Ramos (cell line): Measurements from ENCODE around the gene SLC22A31.

Experiments
- in situ Hi-C: fragments of 300-500 bp; cut with MboI; formaldehyde crosslinking; loops from one replicate; pipeline ENCODE4 v1.14.3; 2022; ENCODE audit warnings: low sequenced_read_pairs; ENCODE audit not compliant: unreplicated experiment

Gene SLC22A31

DNA sequence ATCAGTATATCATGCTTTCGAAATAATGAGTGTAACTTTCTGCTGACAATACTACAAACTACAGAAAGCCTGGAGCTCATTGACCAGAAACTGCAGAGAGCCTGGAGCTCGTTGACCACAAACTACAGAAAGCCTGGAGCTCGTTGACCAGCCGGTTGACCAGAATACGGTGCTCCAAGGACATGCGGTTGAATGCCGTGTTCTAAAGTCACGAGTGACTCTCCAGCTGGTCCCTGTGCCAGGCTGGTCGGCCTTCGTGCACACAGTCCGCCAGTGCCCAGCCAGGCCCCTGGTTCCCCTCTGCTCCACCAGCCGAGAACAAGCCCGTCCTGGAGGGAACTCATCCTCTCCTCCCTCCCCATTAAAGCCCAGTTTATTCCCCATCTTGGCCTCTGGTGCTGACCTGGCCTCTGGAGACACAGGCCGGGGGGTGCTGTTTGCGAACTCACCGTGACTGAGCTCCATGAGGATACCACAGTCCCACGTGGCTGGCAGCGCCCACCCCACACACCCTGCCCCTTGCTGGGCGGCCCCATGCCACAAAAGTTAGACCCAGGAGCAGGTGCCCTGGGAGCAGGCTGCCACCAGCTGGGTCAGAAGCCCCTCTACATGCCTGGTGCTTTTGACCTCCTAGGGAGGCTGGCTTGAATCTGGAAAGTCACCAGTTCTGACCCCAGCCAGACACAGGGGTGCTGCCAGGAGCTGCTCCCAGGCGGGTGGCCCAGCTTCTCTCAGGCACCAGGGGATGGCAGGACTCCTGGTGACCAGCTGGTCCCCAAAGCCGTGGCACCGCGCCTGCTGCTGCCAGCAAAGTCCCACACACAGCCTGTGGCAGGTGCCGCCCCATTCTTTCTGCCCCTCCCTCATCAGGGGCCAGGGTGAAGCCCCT, 44.2 kb downstream of the SLC22A31 start:
- in situ Hi-C loops, result no loop called here

DNA sequence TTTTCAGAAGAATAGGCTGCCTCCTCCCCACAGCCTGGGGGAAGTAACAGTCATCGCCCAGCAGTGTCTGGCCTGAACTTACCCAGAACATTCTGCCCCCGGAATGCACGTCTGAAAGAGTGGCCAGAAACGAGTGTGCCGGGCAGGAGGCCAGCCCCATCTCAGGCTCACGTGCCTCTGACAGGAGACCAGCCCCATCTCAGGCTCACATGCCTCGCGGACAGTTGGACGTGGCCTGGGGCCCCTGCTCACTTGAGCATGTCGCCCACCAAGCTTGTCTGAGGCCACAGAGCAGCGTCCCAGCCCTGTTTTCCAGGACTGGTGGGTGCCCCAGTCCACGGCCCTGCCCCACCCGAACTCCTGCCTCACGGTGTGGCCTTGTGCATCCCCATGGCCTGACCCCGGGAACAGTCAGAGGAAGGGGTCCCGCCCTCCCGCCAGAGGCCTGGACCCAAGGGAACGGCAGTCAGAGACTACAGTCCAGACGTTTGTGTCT, 45.1 kb downstream of the SLC22A31 start:
- in situ Hi-C loops, result no loop called here

DNA sequence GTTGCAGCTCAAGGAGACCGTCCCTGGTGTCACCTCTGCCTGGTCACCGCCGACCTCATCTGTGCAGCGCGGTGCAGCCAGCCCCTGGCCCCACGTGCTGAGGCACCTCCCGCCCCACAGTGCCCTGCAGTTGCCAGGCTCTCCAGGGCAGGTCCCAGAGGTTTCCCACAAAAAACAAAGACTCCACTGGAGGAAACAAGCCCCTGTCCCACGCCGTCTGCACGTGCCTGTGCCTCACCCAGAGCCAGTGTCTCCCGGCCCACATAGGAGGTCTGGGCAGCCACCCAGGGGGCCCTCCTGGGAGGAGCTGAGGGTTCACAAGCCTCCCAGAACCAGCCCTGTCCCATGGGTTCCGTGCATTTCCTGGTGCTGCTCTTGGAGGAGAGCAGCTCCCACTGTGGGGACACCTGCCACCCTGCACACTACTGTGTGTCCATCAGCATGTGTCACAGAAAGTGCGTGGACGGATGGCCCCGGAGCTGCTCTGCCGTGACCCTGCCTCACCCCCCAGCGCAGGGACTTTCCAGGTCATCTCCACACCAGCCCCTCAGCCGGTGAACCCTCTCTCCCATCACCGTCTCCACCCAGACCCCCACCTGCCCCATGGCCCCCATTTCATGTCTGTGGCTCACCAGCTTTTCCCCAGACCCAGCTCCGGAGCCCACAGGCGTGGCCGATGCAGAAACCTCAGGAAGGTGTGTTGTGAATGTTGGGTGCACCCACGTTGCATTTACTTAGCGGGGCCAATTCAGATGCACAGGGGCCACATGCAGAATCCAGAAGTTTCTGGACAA, 45.8 kb downstream of the SLC22A31 start:
- in situ Hi-C loops, result no loop called here

DNA sequence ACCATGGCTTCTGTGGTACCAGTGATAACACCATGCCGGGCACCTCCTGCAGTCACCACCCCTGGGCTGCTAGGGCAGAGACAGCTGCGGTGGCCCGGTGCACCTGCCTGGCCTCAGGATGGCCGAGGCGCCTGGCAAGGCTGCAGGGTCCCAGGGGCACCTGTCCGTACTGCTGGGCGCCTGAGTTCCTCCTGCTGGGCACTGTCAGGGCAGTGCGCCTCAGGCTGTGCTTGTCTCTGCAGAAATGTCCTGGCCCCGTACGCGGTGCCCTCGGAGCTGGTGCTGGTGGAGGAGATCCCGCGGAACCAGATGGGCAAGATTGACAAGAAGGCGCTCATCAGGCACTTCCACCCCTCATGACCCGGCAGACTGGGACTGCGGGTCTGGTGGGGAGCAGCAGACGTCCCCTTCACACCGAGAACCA, 46.5 kb downstream of the SLC22A31 start:
- in situ Hi-C loops, result no loop called here

DNA sequence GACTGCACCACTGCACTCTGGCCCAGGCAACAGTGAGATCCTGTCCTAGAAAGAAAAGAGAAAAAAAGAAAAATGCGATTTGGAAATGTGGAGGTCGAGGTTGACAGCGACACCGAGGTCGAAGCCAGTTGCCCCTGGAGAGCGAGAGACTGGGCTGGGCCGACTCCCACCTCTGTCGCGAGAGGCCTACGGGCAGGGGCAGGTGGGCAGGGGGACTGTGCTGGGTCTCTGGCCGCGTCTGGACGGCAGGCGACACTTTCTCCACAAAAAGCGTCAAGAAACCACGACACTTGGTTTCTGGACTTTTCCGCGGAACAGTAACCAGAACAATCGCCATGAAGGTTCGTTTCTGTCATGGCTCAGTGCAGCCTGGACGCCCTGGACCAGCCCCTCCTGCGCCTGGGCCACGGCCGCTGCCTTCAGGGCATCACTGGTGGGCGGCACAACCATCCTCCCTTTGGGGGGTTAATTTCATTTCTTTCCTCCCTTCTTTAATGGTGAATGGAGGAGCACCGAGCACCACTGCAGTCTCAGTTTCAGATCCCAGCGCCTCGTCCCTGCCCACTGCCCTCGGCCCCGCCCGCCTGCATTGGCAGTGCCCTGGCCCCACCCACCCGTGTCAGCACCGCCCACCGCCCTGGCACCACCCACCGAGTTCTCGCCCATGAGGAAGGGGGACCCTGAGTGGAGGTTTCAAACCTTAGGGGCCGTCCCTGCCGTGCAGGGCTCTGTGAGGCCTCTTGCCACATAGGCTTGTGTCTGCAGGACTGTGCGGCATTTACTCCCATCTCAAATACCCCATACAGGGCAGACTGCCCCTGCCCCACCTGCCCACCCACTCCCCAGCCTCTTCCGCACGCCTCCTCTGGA, 47.3 kb downstream of the SLC22A31 start:
- in situ Hi-C loops, result no loop called here

DNA sequence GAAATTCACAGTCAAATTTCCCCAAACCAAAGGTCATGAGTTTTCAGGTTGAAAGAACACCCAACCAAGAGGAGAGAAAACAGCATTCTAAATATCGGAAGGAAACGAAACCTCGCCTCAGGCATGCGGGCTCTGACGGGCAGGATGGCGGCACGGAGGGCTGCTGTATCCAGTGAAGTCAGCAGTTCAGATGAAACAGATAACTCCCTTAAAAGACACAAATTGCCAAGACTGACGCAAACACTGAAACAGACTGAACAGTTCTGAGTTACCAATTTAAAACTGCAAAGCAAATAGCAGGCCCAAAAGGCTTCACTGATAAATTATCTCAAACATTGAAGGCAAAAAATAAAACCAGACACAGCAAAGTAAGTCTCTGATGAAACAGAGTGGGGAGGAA, 49.4 kb downstream of the SLC22A31 start:
- in situ Hi-C loops, result no loop called here

DNA sequence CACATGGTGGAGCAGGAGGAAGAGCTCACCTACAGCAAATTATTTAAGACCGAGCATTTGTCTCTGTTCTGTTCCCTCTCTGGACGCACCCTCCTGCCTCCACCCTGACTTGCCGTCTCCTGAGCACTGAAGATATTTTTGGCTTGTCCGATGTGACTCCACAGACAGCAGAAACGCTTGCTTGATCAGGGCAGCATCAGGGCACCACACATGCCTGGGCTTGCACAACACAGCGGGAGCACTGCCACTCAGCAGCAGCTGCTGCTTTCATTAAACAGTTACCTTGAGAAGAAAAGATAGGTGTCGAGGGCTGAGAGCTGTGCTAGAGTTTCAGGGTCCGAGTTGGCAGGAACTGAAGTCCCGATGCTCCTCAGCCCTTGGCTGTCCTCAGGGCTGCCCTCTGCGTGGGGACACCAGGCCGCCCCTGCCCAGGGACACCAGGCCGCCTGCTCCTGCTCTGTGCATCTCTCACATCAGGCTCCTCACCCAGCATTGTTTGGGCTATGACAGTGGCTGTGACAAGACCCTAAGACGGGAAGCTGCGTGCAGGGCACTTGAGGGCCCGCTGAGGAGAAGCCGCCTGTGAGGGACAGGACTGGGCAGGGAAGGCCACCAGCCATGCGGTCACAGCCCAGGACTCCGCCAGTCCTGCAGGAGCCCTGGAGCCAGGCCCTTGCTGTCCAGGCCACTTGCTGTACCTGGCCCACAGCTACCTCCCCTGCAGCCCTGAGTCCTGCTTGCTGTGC, 50.1 kb downstream of the SLC22A31 start:
- in situ Hi-C loops, result no loop called here

DNA sequence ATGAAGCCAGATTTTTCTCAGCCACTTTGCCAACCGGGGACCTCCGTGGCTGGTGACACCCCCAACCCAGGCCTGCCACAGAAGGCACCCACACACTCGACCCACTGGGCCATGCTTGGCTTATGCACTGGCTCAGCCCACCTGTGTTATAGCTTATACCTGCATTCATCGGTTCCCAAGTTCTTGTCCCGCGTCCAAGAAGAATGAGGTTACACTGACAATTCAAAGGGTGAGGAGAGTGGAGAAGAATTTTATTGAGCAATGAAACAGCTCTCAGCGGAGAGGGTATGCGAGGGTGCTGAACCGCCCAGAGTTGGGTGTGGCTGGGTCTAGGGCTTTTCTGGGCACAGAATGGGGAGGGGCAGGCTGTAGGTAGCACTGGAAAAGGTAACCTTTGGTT, 51.0 kb downstream of the SLC22A31 start:
- in situ Hi-C loops, result no loop called here

DNA sequence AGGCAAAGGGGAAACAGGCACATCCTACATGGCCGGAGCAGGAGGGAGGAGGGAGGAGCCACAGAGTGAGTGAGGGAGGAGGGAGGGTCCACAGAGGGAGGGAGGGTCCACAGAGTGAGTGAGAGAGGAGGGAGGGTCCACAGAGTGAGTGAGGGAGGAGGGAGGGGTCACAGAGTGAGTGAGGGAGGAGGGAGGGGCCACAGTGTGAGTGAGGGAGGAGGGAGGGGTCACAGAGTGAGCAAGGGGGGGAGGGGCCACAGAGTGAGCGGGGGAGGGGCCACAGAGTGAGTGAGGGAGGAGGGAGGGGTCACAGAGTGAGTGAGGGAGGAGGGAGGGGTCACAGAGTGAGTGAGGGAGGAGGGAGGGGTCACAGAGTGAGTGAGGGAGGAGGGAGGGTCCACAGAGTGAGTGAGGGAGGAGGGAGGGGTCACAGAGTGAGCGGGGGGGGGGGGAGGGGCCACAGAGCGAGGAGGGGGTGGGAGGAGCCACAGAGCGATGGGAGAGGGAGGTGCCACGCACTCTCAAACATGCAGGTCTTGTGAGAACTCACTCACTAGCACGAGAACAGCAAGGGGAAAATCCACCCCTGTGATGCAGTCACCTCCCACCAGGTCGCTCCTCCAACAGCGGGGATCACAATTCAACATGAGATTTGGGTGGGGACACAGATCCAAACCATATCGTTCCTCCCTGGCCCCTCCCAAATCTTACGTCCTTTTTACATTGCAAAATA, 53.1 kb downstream of the SLC22A31 start:
- in situ Hi-C loops, result no loop called here

DNA sequence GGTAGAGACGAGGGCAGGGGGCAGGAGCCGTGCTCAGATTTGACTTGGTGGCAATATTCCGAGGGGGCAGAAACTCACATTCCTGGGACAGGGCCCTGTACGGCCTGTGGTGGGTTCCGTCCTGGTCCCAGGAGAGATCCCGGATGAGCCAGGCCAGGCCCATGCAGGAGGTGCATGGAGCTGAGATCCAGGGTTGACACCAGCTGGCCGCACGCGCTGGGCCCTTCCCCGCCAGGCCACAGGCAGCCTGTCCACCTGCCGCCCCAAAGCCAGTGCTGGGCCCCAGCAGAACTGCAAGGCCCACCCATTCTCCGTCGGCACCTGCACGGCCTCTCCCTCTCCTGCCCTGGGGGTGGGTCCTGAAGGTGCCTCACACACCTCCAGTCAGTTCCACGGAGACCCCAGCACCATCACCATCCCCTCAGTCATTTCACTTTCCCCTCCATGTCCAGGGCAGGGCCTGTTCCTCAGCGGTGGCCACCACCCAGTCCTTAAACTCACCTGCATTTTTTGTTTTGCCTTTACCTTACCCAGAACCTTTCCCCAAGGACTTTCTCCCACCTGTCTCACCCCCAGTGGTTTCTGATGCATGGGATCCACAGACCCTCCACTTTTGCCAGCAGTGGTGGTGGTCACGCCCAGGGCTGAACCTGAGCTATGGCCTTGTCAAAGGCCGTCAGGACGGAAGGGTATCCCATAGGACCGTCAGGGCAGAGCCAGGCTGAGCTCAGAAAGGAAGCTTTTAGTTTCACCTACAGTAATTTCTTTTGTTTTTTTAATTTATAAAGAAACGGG, 53.9 kb downstream of the SLC22A31 start:
- in situ Hi-C loops, result no loop called here
